Brain pericyte (primary cell): ENCODE data around the gene TROAP.

Experiments
- DNase-seq: peaks from one replicate; pipeline ENCODE4 v3.0.0-alpha.2; 2012; ENCODE audit warnings: low read depth, low spot score

TROAP gene

GRCh38 chr12:49342066-49342913 is 19.2 kb downstream of the TROAP start:
- DNase-seq, result no peak

GRCh38 chr12:49342914-49343731 is 20.1 kb downstream of the TROAP start:
- DNase-seq, result no peak

- DNase-seq, result no peak
Observed at GRCh38 chr12:49344486-49345050, 21.5 kb downstream of the TROAP start.

GRCh38 chr12:49345051-49345824 is 22.2 kb downstream of the TROAP start:
- no peak for DNase-seq

- DNase-seq, result no peak
Observed at GRCh38 chr12:49345825-49346658, 23.0 kb downstream of the TROAP start.

GRCh38 chr12:49346659-49347310 is 23.7 kb downstream of the TROAP start, which contains the start of gene DNAJC22:
TSS of gene DNAJC22 (plus strand) at chr12:49346888. CDS start at chr12:49348873, 1,985 bp downstream.
- DNase-seq, result no peak

- DNase-seq, result no peak
Observed at GRCh38 chr12:49347311-49348193, 24.5 kb downstream of the TROAP start.

- no peak for DNase-seq
Observed at GRCh38 chr12:49348781-49349180, 25.7 kb downstream of the TROAP start.

GRCh38 chr12:49349266-49349665 is 26.2 kb downstream of the TROAP start:
- DNase-seq, result no peak

GRCh38 chr12:49352351-49352750 is 29.3 kb downstream of the TROAP start:
- DNase-seq, result no peak

- DNase-seq, result no peak
Observed at GRCh38 chr12:49355913-49356312, 32.9 kb downstream of the TROAP start.

GRCh38 chr12:49357103-49357678 is 34.1 kb downstream of the TROAP start:
- DNase-seq, result no peak

GRCh38 chr12:49358483-49359141 is 35.6 kb downstream of the TROAP start:
- no peak for DNase-seq

GRCh38 chr12:49359671-49360070 is 36.6 kb downstream of the TROAP start:
- no peak for DNase-seq

GRCh38 chr12:49362077-49362476 is 39.0 kb downstream of the TROAP start:
- DNase-seq, result no peak

GRCh38 chr12:49364989-49365388 is 41.9 kb downstream of the TROAP start:
- DNase-seq, result no peak

- DNase-seq, result no peak
Observed at GRCh38 chr12:49365542-49365941, 42.5 kb downstream of the TROAP start.

GRCh38 chr12:49366096-49366651 is 43.1 kb downstream of the TROAP start:
- no peak for DNase-seq
